Prostate gland (tissue), 2 donors: ENCODE results near the gene OTUD4.

ENCODE experiments used
- POLR2A ChIP-seq: fragments of 450-650 bp; IDR thresholded peaks from one replicate; pipeline ENCODE4 v1.6.1; 2016; ENCODE audit warnings: antibody characterized with exemption, mild to moderate bottlenecking
- POLR2AphosphoS5 ChIP-seq: sonication (generic); formaldehyde crosslinking; IDR thresholded peaks from one replicate; pipeline ENCODE4 v1.6.1; 2017; ENCODE audit warnings: antibody characterized with exemption
- TF ChIP-seq, protein P1 (sequence below), 4 experiments: fragments of 200-600 bp in 2 of 4; fragments of 450-650 bp in 2 of 4; sonication (generic) in 2 of 4; IDR thresholded peaks; 1 replicate in 3 of 4; 2 replicates in 1 of 4; pipeline ENCODE4 v1.5.1; 2016 to 2019; ENCODE audit warnings: antibody characterized with exemption in 4 of 4, mild to moderate bottlenecking in 2 of 4, moderate library complexity in 2 of 4

DNA sequence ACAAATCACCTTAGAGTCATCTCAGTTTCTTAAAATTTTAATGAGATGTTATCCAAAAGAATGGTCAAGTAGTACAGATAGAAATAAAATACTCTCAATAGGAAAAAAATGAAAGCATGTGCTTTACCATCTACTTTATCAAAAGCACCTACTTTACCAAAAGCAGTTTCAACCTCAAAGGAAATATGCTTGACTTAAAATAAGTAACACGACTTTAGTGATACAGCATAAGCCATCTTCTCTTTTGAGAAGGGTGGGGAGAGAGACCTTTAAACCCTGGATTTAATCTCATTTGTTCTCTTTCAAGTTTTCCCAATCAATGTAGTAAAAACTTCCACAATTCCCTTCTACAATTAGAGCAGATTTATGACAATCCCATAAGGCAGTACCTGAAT, 26.5 kb downstream of the OTUD4 start:
- TF ChIP-seq POLR2AphosphoS5 = no peak
- TF ChIP-seq, protein P1, sequence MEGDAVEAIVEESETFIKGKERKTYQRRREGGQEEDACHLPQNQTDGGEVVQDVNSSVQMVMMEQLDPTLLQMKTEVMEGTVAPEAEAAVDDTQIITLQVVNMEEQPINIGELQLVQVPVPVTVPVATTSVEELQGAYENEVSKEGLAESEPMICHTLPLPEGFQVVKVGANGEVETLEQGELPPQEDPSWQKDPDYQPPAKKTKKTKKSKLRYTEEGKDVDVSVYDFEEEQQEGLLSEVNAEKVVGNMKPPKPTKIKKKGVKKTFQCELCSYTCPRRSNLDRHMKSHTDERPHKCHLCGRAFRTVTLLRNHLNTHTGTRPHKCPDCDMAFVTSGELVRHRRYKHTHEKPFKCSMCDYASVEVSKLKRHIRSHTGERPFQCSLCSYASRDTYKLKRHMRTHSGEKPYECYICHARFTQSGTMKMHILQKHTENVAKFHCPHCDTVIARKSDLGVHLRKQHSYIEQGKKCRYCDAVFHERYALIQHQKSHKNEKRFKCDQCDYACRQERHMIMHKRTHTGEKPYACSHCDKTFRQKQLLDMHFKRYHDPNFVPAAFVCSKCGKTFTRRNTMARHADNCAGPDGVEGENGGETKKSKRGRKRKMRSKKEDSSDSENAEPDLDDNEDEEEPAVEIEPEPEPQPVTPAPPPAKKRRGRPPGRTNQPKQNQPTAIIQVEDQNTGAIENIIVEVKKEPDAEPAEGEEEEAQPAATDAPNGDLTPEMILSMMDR (IDR thresholded peaks at IDR 0.05) = no peak
- no peak for TF ChIP-seq POLR2A
